GM19372 (cell line): ENCODE data around the gene ANKRD11.
"Not testable (repeated sequence)": the region's sequence is repeated elsewhere in the genome, so short reads cannot be mapped to it uniquely, and the experiment has no call there.

Experiments used
- ATAC-seq: cut with Tn5 transposase; IDR thresholded peaks from one replicate; pipeline ENCODE4 v1.9.1; 2021; ENCODE audit warnings: mild to moderate bottlenecking, low read depth, moderate library complexity; ENCODE audit not compliant: unreplicated experiment

Gene ANKRD11

DNA sequence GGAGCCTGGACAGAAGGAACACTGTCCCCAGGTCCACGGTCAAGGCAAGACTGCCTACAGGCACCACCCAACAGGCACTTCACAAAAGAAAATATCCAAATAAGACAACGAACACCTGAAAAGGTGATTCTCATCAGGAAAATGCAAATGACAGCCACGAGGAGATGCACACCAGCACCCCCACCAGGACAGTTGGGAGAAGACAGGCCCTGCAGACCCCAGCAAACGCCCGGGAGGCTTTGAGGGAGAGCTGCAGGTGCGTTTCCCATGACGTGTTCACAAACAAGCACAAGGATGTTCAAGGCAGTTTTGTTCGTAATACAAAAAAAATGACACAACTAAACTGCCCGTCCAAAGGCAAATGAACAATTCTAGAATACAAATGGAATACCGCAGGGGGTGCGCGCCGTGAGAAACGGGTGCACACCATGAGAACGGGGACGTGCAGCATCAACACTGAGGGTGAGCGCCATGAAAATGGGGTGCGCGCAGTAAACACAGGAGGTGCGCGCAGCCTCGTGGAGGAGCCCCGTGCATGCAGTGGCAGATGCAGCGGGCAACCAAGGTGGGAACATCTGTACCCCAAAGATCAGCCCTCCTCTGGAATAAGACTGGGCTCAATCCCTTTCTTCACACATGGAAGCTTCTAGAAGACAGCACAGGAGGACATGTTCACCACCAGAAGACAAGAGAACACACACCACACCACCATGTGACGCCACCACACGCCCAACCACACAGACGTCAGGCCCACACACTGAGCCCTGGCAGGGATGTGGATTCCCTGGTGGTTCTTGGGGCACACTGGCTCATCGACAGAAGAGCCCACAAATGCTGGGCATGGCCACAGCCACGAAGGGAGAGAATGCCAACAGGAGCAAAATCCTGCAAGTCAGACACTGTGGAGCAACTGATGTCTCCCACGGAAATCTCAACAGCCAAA, 181.7 kb downstream of the ANKRD11 start:
- no peak for ATAC-seq

DNA sequence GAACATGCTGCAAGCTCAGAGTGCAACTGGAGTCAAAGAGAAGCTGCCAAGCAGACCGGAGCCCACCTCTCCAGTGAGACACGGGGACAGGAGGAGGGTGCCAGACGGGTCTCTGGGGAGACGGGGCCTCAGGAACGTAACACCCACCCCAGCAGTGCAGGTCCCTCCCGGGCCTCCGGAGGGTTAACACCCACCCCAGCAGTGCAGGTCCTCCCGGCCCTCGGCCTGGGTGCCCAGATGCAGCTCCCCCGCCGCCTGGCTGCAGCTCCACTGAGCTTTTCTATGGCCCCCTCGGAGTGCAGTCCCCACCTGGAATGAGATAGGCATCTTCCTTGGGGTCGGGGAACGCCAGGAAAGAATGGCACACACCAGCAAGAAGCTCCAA, 182.9 kb downstream of the ANKRD11 start:
- no peak for ATAC-seq

DNA sequence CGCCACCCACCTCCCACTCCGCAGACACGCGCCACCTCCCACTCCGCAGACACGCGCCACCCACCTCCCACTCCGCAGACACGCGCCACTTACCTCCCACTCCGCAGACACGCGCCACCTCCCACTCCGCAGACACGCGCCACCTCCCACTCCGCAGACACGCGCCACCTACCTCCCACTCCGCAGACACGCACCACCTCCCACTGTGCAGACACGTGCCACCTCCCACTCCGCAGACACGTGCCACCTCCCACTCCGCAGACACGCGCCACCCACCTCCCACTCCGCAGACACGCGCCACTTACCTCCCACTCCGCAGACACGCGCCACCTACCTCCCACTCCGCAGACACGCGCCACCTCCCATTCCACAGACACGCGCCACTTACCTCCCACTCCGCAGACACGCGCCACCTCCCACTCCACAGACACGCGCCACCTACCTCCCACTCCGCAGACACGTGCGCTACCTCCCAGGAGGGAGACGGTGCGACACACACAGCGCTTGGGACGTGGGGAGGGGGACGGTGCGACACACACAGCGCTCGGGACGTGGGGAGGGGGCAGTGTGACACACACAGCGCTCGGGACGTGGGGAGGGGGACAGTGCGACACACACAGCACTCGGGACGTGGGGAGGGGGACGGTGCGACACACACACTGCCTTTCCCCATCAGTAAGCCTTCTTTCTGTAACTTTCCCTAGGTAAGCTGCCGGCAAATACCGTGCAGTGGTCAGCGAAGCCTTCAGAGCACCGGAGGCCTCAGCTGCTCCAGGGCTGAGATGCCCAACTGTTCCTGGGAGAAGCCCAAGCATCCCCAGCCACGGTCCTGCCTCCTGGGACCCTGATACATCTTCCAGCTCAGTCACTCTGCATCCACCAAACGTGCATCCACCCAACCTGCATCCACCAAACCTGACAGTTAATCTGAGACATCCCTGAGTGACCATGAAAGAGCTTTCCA, 183.6 kb downstream of the ANKRD11 start:
- not testable (repeated sequence) for ATAC-seq

DNA sequence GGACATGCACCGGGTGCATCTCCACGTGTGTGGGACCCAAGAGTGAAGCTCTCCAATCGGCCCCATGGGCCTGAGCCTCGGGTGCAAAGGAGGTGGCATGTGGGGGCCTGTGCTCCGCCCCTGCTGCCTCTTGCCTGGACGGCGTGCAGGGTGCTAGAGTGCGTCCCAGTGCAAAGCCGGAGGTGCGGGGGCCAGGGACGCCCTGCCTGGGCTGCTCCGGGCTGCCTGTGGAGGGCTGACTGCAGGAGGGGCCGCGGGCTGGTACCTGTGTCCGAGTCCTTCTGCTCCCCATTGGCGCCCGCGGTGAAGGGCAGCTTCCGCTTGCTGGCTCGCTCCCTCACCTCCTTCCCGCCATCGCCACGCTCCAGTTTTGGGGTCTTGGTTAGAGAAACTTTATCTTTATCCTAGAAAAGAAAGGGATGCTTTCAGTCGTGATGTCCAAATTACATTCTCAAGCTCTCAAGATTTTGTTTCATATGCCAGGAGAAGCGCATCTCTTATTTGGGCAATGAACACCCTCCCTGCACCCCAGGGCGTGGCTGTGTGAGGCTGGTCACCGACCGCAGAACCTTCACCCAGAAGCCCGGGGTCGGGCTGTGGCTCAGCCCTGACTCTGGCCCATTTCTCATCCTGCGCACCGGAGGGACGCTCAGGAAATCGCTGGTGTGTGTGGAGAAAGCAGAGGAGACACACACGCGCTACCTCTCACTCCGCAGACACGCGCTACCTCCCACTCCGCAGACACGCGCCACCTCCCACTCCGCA, 185.2 kb downstream of the ANKRD11 start:
- ATAC-seq: no peak

DNA sequence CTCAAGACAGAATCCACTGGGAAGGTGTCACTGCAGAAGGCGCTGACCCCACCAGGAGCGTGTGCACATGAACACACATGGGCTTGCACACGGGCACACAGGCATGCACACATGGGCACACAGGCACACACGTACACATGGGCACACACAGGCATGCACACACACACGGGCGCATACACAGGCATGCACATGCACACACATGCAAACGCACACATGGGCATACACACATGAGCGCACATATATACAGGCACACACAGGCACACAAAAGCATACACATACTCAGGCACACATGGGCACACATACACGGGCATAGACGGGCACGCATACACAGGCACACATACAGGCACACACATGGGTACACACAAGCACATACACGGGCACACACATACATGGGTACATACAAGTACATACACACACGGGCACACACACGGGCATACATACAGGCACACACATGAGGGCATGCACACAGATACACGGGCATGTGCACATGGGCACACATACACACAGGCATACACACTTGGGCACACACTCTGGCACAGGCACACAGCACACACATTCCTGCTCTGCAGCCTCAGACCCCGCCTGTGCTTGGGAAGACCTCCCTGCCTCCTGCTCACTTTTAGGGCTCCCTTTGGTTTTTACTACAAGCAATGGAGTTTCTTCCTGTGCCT, 186.0 kb downstream of the ANKRD11 start:
- no peak for ATAC-seq

DNA sequence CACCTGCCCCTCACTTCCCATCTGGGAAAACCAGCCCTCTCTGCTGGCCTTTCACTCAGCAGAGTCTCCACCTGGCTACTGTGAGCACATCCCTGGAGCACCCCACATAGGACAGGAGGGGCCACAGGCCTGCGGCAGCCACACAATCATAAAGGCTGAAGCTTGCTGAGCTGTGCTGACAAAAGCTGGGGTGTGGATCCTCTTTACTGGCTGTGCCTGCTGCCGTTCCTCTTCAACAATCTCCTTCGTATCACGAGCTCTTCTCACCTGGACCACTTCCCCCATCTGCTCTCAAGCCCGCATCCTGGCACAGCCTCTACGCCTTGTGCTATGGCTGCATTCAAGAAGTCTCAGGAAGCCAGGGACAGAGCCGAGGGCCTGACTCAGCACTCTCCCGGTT, 186.7 kb downstream of the ANKRD11 start:
- ATAC-seq: no peak

DNA sequence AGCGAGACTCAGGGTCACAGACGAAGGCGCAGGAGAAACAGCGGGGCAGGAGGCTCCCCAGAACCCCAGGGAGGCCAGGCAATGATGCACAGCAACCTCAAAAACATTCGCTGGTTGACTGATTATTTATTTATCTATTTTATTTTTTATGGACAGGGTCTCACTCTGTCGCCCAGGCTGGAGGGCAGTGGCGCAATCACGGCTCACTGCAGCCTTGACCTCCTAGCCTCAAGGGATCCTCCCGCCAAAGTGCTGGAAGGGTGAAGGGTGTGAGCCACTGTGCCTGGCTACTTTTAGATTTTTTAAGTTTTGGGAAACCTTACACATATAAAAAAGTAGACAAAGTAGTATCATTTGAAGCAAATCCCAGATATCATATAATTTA, 189.4 kb downstream of the ANKRD11 start:
- ATAC-seq: no peak

DNA sequence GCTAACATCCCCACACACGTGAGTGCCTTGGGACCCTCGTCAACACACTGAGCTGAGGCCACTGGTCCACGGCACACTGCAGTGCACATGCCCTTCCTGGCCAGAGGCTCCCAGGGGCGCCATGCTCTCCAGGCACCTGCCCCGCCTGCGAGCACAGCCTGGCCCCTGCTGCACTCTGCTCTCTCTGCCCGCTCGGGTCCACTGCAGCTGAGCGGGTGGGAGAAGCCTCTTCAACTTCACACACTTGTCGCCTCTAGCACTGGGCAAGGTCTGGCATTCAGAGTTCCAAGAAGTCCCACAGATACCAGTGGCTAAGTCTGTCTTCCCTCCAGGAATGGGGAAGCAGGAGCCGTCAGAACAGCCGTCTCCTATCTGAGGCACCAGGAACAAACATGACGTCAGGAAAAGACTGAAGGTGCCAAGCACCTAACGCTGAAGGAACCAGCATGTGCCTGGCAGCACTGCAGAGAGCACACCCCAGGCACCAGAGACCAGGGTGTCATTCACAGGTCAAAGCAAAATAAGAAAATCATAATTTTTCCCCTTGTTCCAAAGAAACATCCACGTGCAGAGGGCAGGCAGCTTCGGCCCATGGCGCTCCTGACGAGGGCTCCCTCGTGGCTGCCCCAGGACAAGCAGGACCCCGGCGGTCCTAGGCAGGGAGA, 189.9 kb downstream of the ANKRD11 start:
- ATAC-seq: no peak

DNA sequence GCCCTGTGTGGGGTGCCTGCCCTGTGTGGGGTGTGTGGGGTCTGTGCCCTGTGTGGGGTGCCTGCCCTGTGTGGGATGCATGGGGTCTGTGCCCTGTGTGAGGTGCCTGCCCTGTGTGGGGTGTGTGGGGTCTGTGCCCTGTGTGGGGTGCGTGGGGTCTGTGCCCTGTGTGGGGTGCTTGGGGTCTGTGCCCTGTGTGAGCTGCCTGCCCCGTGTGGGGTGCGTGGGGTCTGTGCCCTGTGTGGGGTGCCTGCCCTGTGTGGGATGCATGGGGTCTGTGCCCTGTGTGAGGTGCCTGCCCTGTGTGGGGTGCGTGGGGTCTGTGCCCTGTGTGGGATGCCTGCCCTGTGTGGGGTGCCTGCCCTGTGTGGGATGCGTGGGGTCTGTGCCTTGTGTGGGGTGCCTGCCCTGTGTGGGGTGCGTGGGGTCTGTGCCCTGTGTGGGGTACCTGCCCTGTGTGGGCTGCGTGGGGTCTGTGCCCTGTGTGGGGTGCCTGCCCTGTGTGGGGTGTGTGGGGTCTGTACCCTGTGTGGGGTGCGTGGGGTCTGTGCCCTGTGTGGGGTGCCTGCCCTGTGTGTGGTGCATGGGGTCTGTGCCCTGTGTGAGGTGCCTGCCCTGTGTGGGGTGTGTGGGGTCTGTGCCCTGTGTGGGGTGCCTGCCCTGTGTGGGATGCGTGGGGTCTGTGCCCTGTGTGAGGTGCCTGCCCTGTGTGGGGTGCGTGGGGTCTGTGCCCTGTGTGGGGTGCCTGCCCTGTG, 190.8 kb downstream of the ANKRD11 start:
- ATAC-seq: not testable (repeated sequence)

DNA sequence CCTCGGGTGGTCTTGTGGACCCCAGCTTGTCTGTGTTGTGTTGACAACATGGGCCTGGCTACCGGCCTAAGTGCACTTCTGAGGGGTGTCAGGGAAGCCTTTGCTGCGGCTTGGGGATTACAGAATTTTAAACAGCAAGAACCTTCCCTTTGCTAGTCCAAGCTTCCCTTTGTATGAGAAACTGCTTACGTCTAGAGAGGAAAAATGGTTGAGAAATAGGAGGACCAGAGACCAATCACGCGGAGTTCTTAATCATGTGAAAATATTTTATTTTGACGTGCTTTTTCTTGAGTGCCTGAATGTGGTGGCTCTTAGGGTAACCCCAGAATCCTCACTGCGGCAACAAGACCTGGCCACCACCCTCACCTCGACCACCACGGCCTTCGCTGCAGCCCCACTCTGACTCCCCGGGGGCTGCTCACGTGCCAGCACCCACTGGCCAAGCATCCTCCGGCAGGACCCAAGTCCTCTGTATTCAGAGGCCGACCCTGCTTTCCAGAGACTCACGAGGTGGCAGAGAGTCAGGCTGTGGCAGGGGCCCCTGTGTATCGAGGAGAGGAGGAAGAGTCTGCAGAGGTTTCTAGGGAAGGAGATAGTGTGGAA, 191.6 kb downstream of the ANKRD11 start:
- ATAC-seq: no peak

DNA sequence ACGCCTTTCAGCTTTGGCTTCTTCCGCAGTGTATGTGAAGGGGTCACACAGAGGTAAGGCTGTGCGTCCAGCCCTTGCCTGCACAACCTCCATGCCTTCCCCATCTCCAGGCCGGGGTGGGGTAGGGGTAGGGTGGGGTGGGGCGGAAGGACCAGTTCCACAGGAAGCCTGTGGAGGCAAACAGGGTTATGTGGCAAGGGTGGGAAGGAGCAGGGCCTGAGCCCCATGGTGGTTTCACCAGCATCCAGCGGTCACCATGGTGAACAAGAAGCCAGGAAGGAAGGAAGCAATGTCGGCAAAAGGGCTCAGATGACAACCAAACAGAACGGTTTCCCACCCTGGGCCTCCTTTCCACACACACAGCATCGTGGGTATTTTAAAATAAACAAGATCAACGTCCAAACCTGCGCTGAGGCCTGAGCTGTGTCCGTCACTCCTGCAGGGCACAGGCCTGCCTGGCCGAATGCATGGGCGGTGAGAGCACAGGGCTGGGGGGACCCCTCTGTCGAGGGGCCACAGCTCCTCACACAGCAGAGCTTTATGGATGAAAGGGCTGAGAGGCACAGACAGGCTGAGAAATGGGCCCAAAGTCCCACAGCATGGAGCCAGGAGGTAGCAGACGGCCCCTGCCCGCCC, 192.3 kb downstream of the ANKRD11 start:
- no peak for ATAC-seq

DNA sequence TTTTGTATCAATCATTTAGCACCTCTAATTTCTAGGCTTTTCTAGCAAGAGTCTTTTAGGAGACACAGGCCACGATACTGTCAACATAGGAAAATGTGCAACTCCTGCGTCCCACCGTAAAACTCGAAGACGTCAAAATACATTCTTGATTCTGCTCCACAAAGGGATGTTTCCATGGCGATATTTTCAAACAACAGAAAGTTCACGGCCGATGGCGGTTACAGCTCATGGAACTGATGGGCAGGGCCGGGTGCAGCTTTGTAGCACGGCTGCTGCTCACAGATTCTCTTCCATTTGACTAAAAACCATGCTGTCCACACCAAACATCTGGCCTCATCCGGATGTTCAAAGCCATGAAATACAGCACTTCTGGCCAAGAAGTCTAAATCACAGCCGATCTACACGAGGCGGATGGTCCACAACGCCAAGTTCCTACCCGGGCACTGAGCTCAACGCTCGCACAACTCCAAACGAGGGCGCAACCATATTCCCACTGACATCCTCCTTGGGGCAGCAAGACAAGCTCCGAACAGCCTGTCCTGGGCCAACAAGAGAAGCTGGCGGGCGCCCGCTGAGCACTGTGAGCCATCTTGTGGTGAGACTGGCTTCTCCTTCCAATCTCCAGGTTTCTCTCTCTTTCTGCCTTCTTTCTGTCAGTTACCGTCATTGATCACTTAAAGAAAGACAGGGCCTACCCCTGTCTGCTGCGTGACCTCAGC, 193.0 kb downstream of the ANKRD11 start:
- no peak for ATAC-seq

DNA sequence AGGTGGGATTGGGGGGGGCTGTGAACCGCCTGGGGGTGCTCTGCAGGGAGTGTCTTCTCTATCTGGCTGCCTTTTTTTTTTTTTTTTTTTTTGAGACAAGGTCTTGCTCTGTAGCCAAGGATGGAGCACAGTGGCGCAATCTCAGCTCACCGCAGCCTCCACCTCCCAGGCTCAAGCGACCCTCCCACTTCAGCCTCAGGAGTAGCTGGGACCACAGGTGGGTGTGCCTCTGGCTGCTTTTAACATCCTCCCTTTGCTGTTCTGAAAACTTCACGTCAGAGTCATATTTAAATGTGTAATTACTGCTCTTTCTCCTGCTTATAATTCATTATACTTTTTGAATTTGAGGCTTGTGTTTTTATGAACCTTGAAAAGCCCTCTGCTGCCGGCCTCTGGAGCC, 194.4 kb downstream of the ANKRD11 start:
- no peak for ATAC-seq

DNA sequence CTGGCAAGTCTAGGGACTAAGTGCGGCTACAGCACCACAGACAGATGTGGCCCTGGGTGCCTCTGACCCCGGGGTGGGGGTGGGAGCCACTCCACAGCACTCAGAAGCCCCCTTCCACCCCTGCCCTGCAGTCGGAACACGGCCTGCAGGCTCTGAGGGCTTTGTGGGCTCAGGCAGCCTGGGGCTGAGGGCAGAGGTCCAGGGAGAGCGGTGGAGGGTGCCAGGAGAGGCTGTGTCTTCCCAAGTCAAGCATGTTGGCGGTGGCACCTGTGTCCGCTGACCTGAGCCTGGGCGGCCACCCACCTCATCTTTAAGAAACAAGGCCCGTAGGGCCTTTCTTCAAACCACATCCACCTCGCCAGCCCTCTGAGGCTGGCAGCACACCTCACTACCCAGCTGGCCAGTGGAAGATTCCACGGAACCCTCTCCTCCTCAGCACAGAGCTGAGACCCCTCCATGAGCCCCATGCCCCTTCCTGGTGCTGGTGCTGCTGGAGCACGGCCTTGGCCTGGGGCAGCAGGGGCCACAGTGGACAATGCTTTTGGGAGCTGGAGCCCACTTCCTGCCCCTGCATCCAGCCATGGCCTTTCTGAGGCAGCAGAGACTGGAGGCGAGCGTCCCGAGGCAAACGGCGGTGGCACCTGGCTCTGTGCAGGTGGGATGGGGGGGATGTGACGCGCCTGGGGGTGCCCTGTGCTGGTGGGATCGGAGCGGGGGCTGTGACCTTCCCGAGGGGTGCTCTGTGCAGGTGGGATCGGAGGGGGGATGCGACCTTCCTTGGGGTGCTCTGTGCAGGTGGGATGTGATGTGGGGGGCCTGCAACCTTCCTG, 195.1 kb downstream of the ANKRD11 start:
- no peak for ATAC-seq

DNA sequence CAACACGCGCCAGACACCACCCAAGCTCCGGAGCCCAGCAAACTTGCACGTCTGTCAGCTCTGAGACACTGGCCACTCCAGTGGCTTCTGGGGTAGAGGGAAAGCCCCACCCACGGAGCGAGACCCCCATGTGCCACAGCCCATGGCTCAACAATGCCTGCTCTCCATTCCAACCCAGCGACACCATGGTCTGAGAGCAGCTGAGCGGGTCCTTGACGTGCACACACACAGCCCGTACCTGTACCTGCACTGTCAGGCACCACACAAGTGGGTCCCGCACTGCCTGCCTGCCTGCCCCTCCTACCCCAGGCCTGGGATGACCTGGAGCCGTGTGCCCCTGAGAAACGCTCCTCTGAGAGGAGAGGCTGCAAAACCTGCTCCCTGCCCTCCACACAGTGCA, 195.9 kb downstream of the ANKRD11 start:
- no peak for ATAC-seq
